ENCODE results near the gene SDHC. TPM values are rescaled to one million over a fixed set of nuclear protein-coding genes. Genes with fewer than 3 reads are reported as not detected.
A peak's percentile ranks its signal among the peaks of the same experiment; 100 is the strongest.

The SDHC gene
- total and polyA plus RNA-seq, 9 donors: 12.6 to 327 (median 126) TPM

DNA sequence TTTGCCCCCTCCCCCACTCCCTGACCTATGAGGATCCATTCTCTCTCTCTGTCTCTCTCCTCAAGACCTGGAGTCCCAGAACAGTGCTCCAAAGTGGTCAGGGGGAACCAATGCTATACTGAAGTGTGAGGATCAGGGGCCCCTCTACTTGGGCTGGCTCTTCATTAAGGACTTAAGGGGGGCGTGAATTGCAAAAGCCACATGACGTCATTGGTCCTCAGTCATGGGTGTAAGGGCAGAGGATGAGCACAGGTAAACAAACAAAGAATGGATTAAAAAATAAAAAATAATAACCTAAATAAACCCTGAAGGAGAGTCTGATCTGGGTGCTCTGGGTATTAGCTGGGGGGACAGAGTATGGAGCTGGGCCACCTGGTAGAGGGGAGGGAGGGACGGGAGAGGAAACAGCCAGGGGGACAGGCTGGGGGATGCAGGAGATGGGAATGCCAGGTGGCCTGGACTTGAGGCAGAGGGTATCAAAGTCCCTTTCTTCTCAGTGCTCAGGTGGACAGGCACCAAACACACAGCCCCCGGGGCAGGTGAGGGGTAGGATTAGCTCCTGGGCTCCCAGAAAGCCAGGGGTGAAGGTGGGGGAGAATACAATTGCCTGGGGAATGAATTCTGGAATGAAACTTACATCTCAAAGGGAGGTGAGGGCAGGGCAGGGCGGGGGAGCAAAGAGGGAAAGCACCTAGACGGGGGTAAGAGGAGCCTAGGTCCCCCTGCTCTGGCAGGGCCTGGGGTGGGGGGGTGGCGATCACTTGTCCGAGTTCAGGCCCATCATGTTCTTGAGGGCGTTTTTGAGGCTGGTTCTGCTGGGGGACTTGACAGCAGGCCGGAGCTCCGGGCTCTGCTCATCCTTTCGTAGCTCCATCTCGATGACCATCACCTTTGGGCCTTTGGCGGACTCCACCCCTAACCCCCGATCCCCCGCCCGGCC lies 9.0 kb upstream of the SDHC start:
- Histone ChIP-seq H3K9me3 (no peaks in the 10 kb centered on the region), H3K4me1 (ENCODE audit: insufficient read depth) (peaks cover 8% of the 10 kb centered on the region), H3K27me3 (no peaks in the 10 kb centered on the region), H3K27ac (no peak overlapping the region), H3K4me3 (peak overlapping the region; percentile 74), H3K36me3 (no peaks in the 10 kb centered on the region)
- intact Hi-C loops (cut with DNase I): loop anchor here in 1 of 4 donors (10.0 kb wide), 2 partner anchors 80 kb away; partner anchors contain the start of genes APOA2 and TOMM40L
- WGBS, 3 donors: 12 to 15% (median 13%) methylated on average over 17 of the region's 17 CpGs
- DNase-seq: peak in 2 of 5 donors; percentile 20 to 35
- TF ChIP-seq EP300 (IDR thresholded peaks at IDR 0.05): no peak
- no peak for TF ChIP-seq POLR2A (IDR thresholded peaks at IDR 0.05)
- TF ChIP-seq CTCF (IDR thresholded peaks at IDR 0.05): no peak

DNA sequence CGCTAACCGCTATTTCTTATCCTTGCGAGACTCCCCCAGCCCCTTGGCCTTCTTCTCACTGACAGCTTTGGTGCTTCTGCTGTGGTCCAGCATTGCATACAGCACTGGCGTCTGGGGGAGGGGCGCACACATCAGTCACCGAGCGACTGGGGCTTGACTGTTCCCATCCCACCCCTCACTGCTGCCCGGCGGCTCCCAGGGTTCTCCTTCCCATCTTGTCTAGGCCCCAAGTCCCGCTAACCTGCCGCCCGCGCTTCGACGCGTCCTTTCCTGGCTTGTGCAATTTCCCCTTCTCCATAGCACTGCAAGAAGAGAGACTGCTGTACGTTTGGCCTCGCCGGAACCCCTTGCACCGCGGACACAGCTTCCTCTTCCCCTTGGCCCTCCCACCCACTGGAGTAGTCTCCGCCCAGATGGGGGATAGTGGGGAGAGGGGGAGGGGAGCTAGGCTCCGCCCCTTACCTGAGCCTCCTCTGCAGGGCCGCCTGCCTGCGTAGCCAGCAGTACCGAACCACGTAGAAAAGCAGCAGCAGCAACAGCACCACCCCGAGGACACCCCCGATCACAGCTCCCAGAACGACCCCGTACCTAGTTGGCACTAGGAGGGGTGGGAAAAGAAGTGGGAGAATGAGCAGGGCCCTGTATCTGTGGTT lies 8.2 kb upstream of the SDHC start:
- Histone ChIP-seq H3K36me3 (no peaks in the 10 kb centered on the region), H3K27ac (no peak overlapping the region), H3K27me3 (no peaks in the 10 kb centered on the region), H3K4me3 (peak overlapping the region; percentile 74), H3K4me1 (ENCODE audit: insufficient read depth) (peaks cover 8% of the 10 kb centered on the region), H3K9me3 (no peaks in the 10 kb centered on the region)
- whole genome bisulfite sequencing, 3 donors: 2 to 3% (median 3%) methylated on average over 27 to 31 of the region's 31 CpGs
- TF ChIP-seq POLR2A (IDR thresholded peaks at IDR 0.05) (no peak), EP300 (IDR thresholded peaks at IDR 0.05) (no peak), CTCF (IDR thresholded peaks at IDR 0.05) (no peak)
- intact Hi-C loops (cut with DNase I): loop anchor here in 1 of 4 donors (10.0 kb wide), 2 partner anchors 79 to 81 kb away; partner anchors contain the start of genes APOA2 and TOMM40L
- DNase-seq: peak; percentile 74 to 85 (median 80)

- no peak for TF ChIP-seq CTCF (IDR thresholded peaks at IDR 0.05)
- TF ChIP-seq EP300 (IDR thresholded peaks at IDR 0.05): no peak
- TF ChIP-seq POLR2A (IDR thresholded peaks at IDR 0.05): no peak
- Histone ChIP-seq H3K4me1 (ENCODE audit: insufficient read depth) (peaks cover 8% of the 10 kb centered on the region), H3K9me3 (no peaks in the 10 kb centered on the region), H3K27ac (no peak overlapping the region), H3K36me3 (no peaks in the 10 kb centered on the region), H3K4me3 (no peak overlapping the region), H3K27me3 (no peaks in the 10 kb centered on the region)
- 82 to 85% (median 84%) methylated on average over 7 of the region's 7 CpGs for WGBS, 3 donors
- intact Hi-C loops (cut with DNase I): loop anchor here in 1 of 4 donors (10.0 kb wide), 2 partner anchors 78 to 82 kb away; partner anchors contain the start of genes APOA2 and TOMM40L
- peak in 1 of 5 donors; percentile 11 for DNase-seq
Measured at GRCh38 chr1:161307230-161307768, 6.9 kb upstream of the SDHC start.

All from ovary (tissue), 9 donors.